Fibroblast of lung (primary cell): Measurements from ENCODE around the gene ATP11A. TPM values are rescaled to one million over a fixed set of nuclear protein-coding genes. Genes with fewer than 3 reads are reported as not detected.

Experiments
- DNase-seq, 2 donors: peaks; one replicate each; pipeline versions ENCODE4 v3.0.0 to v3.0.0-alpha.2; 2010; ENCODE audit warnings: low read depth in 2 of 2
- H2AFZ ChIP-seq: 2 replicates; pipeline ENCODE4 v1.5.1; 2012; ENCODE audit warnings: low read length, control low read depth, inconsistent platforms
- H3K27ac ChIP-seq: 2 replicates; pipeline ENCODE4 v1.5.1; 2011; ENCODE audit warnings: low read length, control low read depth; ENCODE audit not compliant: insufficient read depth
- H3K27me3 ChIP-seq: 2 replicates; pipeline ENCODE4 v1.5.1; 2011; ENCODE audit warnings: mild to moderate bottlenecking, low read length; ENCODE audit not compliant: control insufficient read depth, insufficient read depth
- H3K36me3 ChIP-seq: 2 replicates; pipeline ENCODE4 v1.5.1; 2011; ENCODE audit warnings: low read length; ENCODE audit not compliant: control insufficient read depth, insufficient read depth
- H3K4me1 ChIP-seq: 2 replicates; pipeline ENCODE4 v1.5.1; 2011; ENCODE audit warnings: low read length; ENCODE audit not compliant: control insufficient read depth, insufficient read depth; ENCODE audit errors: extremely low read depth
- H3K4me2 ChIP-seq: 2 replicates; pipeline ENCODE4 v1.5.1; 2011; ENCODE audit warnings: low read length, control low read depth; ENCODE audit not compliant: insufficient read depth; ENCODE audit errors: extremely low read depth
- H3K4me3 ChIP-seq, 4 experiments: fragments of 200-600 bp in 1 of 4; sonication (generic) in 1 of 4; replicated peaks in 1 of 4; 2 replicates each; pipeline ENCODE4 v1.5.1; 2011 to 2016; ENCODE audit warnings: low read length in 4 of 4, low read depth in 3 of 4, mild to moderate bottlenecking in 3 of 4, control low read depth in 2 of 4, inconsistent platforms in 1 of 4, mixed read lengths in 1 of 4; ENCODE audit not compliant: insufficient read depth in 1 of 4; ENCODE audit errors: control extremely low read depth in 1 of 4
- H3K79me2 ChIP-seq: 2 replicates; pipeline ENCODE4 v1.5.1; 2012; ENCODE audit warnings: mild to moderate bottlenecking, low read length, inconsistent platforms; ENCODE audit not compliant: control insufficient read depth, insufficient read depth
- H3K9ac ChIP-seq: 2 replicates; pipeline ENCODE4 v1.5.1; 2011; ENCODE audit warnings: mild to moderate bottlenecking, low read length, control low read depth; ENCODE audit not compliant: insufficient read depth
- H3K9me3 ChIP-seq: 2 replicates; pipeline ENCODE4 v1.5.1; 2012; ENCODE audit warnings: low read depth, low read length; ENCODE audit not compliant: control insufficient read depth, insufficient read depth
- H4K20me1 ChIP-seq: 2 replicates; pipeline ENCODE4 v1.5.1; 2011; ENCODE audit warnings: low read length; ENCODE audit not compliant: control insufficient read depth, insufficient read depth; ENCODE audit errors: extremely low read depth
- CTCF ChIP-seq, 2 donors: IDR thresholded peaks in 1 of 2; conservative IDR thresholded peaks in 1 of 2; 1 replicate in 1 of 2; 2 replicates in 1 of 2; pipeline ENCODE4 v1.5.1; 2011 to 2012; ENCODE audit warnings: low read length in 2 of 2, control low read depth in 1 of 2, inconsistent platforms in 1 of 2, low read depth in 1 of 2, mild to moderate bottlenecking in 1 of 2
- EZH2 ChIP-seq: IDR thresholded peaks from 2 replicates; pipeline ENCODE4 v1.5.1; 2012; ENCODE audit warnings: low read length, control low read depth, mild to moderate bottlenecking; ENCODE audit errors: missing control alignments
- polyA minus RNA-seq: library from RNA; depleted of rRNA, polyadenylated mRNA; stranded (reverse); fragments of >200 nt; gene quantifications from 2 replicates; pipeline ENCODE4 v1.2.3, GENCODE V29; 2011; ENCODE audit warnings: low replicate concordance
- polyA plus RNA-seq, 2 donors: library from polyadenylated mRNA; depleted of rRNA in 1 of 2; stranded (reverse) in 1 of 2; unstranded in 1 of 2; fragments of >200 nt; gene quantifications; 2 replicates each; pipeline ENCODE4 v1.2.1, GENCODE V29; 2011 to 2012; ENCODE audit warnings: missing spikeins in 1 of 2
- total RNA-seq: library from RNA; depleted of rRNA; stranded (reverse); fragments of >200 nt; gene quantifications from 2 replicates; pipeline ENCODE4 v1.2.1, GENCODE V29; 2014

ATP11A gene
- 4.6 and 7.8 TPM in 2 replicates for total RNA-seq
- 2.3 and 3.9 TPM in 2 replicates for polyA plus RNA-seq
- 7.1 and 8.7 TPM in 2 replicates for polyA plus RNA-seq (2012)
- polyA minus RNA-seq = 54.2 and 58.2 TPM in 2 replicates

- H3K79me2 ChIP-seq = peaks cover 3% of the 10 kb centered on the region
- peak within 1 kb of the TSS; percentile 79 for H3K9ac ChIP-seq
- peak within 1 kb of the TSS; percentile 94 for H3K4me2 ChIP-seq
- TF ChIP-seq EZH2 (no peak), CTCF (conservative IDR thresholded peaks at IDR 0.05 in 1 of 2, IDR thresholded peaks at IDR 0.05 in 1 of 2; ENCODE audit: low read depth in 1 of 2, low read length in 2 of 2) (no peak)
- no peaks in the 10 kb centered on the region for H3K36me3 ChIP-seq
- peak; percentile 90 to 92 for DNase-seq
- peak within 1 kb of the TSS; percentile 57 for H3K27ac ChIP-seq
- peak within 1 kb of the TSS; percentile 67 to 83 (median 77) for H3K4me3 ChIP-seq
- no peaks in the 10 kb centered on the region for H3K27me3 ChIP-seq
- H4K20me1 ChIP-seq = no peaks in the 10 kb centered on the region
- H2AFZ ChIP-seq = peak within 1 kb of the TSS; percentile 75
- no peaks in the 10 kb centered on the region for H3K4me1 ChIP-seq
- H3K9me3 ChIP-seq = no peaks in the 10 kb centered on the region
Measured at GRCh38 chr13:112689303-112690245, at the start of gene ATP11A. TSS of gene ATP11A (plus strand) at chr13:112690038. CDS start at chr13:112690417, 379 bp downstream.

- Histone ChIP-seq H4K20me1 (no peaks in the 10 kb centered on the region), H3K4me1 (no peaks in the 10 kb centered on the region), H3K9ac (no peak overlapping the region), H3K27ac (no peak overlapping the region), H3K36me3 (no peaks in the 10 kb centered on the region), H3K9me3 (no peaks in the 10 kb centered on the region), H3K4me2 (no peak overlapping the region), H3K4me3 (no peak overlapping the region), H3K27me3 (peaks cover 8% of the 10 kb centered on the region), H2AFZ (no peak overlapping the region), H3K79me2 (no peaks in the 10 kb centered on the region)
- TF ChIP-seq EZH2 (no peak), CTCF (conservative IDR thresholded peaks at IDR 0.05 in 1 of 2, IDR thresholded peaks at IDR 0.05 in 1 of 2; ENCODE audit: low read depth in 1 of 2, low read length in 2 of 2) (no peak)
- DNase-seq = no peak
Measured at GRCh38 chr13:112641456-112642089, 48.3 kb upstream of the ATP11A start.

GRCh38 chr13:112642090-112642460 lies 47.8 kb upstream of the ATP11A start:
- H3K27me3 ChIP-seq = peaks cover 5% of the 10 kb centered on the region
- H2AFZ ChIP-seq = no peak overlapping the region
- H3K79me2 ChIP-seq = no peaks in the 10 kb centered on the region
- H3K4me3 ChIP-seq = no peak overlapping the region
- no peaks in the 10 kb centered on the region for H3K4me1 ChIP-seq
- H4K20me1 ChIP-seq = no peaks in the 10 kb centered on the region
- no peak overlapping the region for H3K27ac ChIP-seq
- no peak for TF ChIP-seq CTCF (conservative IDR thresholded peaks at IDR 0.05 in 1 of 2, IDR thresholded peaks at IDR 0.05 in 1 of 2; ENCODE audit: low read depth in 1 of 2, low read length in 2 of 2)
- no peak for DNase-seq
- no peak overlapping the region for H3K4me2 ChIP-seq
- no peaks in the 10 kb centered on the region for H3K9me3 ChIP-seq
- no peaks in the 10 kb centered on the region for H3K36me3 ChIP-seq
- H3K9ac ChIP-seq = no peak overlapping the region
